Right cardiac atrium (tissue), 5 donors: ENCODE measurements around the gene GSE1. TPM values are rescaled to one million over a fixed set of nuclear protein-coding genes. Genes with fewer than 3 reads are reported as not detected.

Experiments used
- ATAC-seq, 2 donors: fragments of 200-7000 bp; cut with Tn5 transposase; one replicate each; pipeline versions ENCODE4 v1.8.0 to v1.9.1; 2020; ENCODE audit warnings: moderate library complexity in 2 of 2, mild to moderate bottlenecking in 1 of 2
- DNase-seq, 3 donors: peaks; one replicate each; pipeline ENCODE4 v3.0.0-alpha.2; 2020
- H3K27ac ChIP-seq: one replicate; pipeline ENCODE4 v1.5.1; 2013; ENCODE audit warnings: mild to moderate bottlenecking, low read length, control low read depth, moderate library complexity
- H3K27me3 ChIP-seq: one replicate; pipeline ENCODE4 v1.6.1; 2013; ENCODE audit not compliant: control insufficient read depth, insufficient read depth
- H3K4me1 ChIP-seq: one replicate; pipeline ENCODE4 v1.6.1; 2013; ENCODE audit warnings: low read length; ENCODE audit not compliant: control insufficient read depth, insufficient read depth
- H3K4me3 ChIP-seq: one replicate; pipeline ENCODE4 v1.5.1; 2013; ENCODE audit warnings: low read length, control low read depth
- H3K9me3 ChIP-seq: one replicate; pipeline ENCODE4 v1.6.1; 2013; ENCODE audit warnings: low read length; ENCODE audit not compliant: control insufficient read depth
- WGBS: extraction: QIAGEN DNeasy Blood & Tissue Kit; methylation state at CpG from one replicate; pipeline ENCODE4 v1.1.7; 2013; 5-methylcytosine and 5-hydroxymethylcytosine counted together
- intact Hi-C, 4 donors: fragments of 100-400 bp; cut with DNase I; formaldehyde crosslinking; loops; one replicate each; pipeline versions ENCODE4 v1.11.0 to v1.14.0; 2022 to 2023
- polyA plus RNA-seq: library from polyadenylated mRNA; stranded (reverse); fragments of 200-250 nt; gene quantifications from one replicate; pipeline ENCODE4 v1.2.3, GENCODE V29; 2013
- total RNA-seq, 4 donors: library from RNA; stranded (reverse); fragmentation: NEBNext Ultra II Directional; extraction: Animal tissue kit (Norgen Biotek cat#: 25700); gene quantifications; one replicate each; pipeline ENCODE4 v1.2.1, GENCODE V29; 2021
- donor health status: healthy with polysubstance abuse.
- donor health status: DM: no; HTN: yes; CAD: no.
- donor health status: DM: no; HTN: no; CAD: no.
- donor health status: DM: no; HTN: yes; CAD: no; lungs with severe emphysema.
- donor health status: DM: yes; HTN: yes; CAD: no.

GSE1 gene
- total and polyA plus RNA-seq, 5 donors: 40.3 to 99.8 (median 87.6) TPM

DNA sequence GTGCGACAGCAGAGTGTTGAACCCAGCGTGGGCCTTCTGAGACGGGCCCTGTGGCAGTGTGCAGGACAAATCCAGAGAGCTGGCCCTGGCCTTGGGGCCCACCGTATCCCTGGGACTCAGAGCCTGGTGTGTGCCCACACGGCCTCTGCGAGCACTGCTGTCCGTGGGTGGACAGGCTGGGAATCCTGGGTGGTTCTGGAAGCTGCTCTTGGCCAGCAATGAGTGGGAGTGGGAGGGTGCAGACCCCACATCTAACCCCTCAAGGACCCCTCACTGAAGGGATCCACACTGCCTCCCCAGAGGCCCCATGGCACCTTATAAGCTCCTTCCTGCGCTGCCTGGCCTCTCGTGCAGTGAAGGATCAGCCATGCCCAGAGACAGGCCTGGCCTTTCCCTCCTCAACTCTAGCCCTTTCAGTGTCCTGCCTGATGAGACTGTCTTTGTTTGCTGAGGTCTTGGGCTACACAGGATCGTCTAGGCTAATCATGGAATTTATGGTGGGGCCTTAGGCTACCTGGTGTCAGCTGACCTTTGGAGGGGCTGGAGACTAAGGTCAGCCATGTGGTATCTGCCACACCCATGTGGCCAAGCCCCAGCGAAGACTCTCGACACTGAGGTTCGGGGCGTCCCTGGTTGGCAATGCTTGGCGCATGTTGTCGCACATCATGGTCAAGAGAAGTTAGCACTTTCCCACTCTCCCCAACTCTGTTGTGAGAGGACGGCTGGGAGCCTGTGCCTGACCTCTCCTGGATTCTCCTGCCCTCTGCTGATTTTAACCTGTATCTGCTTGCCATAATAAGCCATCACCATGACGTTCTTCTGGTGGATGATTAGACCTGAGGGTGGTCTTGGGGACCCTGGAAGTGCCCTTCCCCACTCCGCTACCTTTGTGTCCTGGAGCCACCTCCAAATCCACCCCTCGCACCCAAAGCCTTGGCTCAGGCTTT is 92.1 kb downstream of the GSE1 start:
- intact Hi-C loops: no loop called here
- Histone ChIP-seq H3K4me1 (no peaks in the 10 kb centered on the region), H3K4me3 (no peak overlapping the region), H3K9me3 (no peaks in the 10 kb centered on the region), H3K27me3 (no peaks in the 10 kb centered on the region), H3K27ac (no peak overlapping the region)
- DNase-seq (no peak), ATAC-seq (no peak)
- 88% methylated on average over 20 of the region's 20 CpGs for WGBS

DNA sequence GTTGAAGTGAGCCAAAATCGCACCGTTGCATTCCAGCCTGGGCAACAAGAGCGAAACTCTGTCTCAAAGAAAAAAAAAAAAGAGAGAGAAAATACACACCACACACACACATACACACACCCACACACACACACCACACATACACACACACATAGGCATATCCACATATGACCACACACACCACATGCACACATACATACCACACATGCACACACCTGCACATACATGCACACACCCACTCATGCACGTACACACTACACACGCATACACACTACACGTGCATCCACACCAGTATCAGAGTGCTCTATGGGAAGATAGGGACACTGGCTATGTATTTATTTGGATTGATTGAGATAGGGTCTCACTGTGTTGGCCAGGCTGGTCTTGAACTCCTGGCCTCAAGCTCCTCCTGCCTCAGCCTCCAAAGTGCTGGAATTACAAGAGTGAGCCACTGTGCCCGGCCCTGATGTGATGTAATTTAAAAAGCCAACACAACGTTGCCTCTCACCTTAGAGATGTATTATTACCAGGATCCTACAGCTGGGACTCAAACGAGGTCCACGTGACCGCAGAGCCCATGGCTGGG is 93.4 kb downstream of the GSE1 start:
- Histone ChIP-seq H3K27ac (no peak overlapping the region), H3K27me3 (no peaks in the 10 kb centered on the region), H3K4me3 (no peak overlapping the region), H3K4me1 (no peaks in the 10 kb centered on the region), H3K9me3 (no peaks in the 10 kb centered on the region)
- 93% methylated on average over 11 of the region's 11 CpGs for WGBS
- ATAC-seq: no peak
- intact Hi-C loops: no loop called here
- DNase-seq: no peak

DNA sequence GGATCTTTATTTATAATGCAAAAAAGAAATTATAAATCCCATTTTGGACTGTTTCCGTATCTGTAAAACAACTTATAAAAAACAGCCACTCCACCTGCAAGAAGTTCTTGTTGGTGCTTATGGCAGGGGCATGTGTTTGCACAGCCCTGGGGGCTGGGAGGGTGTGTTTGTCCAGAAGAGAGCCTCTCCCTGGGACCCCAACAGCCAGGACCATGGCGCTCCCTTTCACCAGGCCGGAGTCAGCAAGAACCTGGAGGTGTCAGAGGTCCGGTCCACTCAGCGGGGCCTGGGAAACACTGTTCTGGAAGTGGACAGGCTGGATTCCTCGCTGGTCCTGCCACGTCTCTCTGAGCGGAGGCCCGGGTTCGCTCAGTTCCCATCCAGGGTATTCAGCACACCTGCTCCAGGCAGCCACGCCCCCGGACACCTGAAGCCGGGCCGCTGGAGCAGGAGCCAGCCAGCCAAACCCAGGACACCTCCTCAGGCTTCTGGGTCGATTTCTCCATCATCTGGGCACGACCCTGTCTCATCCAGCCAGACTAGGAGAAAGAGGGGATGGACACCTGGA is 94.5 kb downstream of the GSE1 start:
- WGBS: 86% methylated on average over 16 of the region's 16 CpGs
- H3K4me1 ChIP-seq: no peaks in the 10 kb centered on the region
- no peak overlapping the region for H3K27ac ChIP-seq
- H3K9me3 ChIP-seq: peaks cover 4% of the 10 kb centered on the region
- no peak overlapping the region for H3K4me3 ChIP-seq
- ATAC-seq (no peak), DNase-seq (no peak)
- no peaks in the 10 kb centered on the region for H3K27me3 ChIP-seq
- intact Hi-C loops: no loop called here

DNA sequence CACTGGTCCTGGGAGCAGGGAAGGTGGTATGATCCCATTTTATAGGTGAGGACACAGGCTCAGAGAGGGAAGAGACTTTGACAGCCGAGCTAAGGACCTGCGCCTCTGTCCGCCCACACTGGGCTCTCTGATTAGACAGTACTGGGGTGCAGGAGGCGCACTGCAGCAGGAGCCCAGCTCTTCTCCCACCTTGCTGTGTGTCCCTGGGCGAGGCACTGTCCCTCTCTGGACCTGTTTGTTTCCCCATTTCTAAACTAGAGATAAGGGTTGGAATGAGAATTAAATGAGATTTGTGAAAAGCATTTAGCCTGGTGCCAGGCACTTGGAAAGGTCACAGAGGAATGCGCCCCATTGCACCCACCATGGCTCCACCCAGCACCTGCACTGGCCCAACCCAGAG is 95.2 kb downstream of the GSE1 start:
- DNase-seq (no peak), ATAC-seq (no peak)
- Histone ChIP-seq H3K27ac (no peak overlapping the region), H3K4me3 (no peak overlapping the region), H3K4me1 (no peaks in the 10 kb centered on the region), H3K9me3 (peaks cover 4% of the 10 kb centered on the region), H3K27me3 (no peaks in the 10 kb centered on the region)
- 95% methylated on average over 6 of the region's 6 CpGs for WGBS
- intact Hi-C loops: no loop called here

DNA sequence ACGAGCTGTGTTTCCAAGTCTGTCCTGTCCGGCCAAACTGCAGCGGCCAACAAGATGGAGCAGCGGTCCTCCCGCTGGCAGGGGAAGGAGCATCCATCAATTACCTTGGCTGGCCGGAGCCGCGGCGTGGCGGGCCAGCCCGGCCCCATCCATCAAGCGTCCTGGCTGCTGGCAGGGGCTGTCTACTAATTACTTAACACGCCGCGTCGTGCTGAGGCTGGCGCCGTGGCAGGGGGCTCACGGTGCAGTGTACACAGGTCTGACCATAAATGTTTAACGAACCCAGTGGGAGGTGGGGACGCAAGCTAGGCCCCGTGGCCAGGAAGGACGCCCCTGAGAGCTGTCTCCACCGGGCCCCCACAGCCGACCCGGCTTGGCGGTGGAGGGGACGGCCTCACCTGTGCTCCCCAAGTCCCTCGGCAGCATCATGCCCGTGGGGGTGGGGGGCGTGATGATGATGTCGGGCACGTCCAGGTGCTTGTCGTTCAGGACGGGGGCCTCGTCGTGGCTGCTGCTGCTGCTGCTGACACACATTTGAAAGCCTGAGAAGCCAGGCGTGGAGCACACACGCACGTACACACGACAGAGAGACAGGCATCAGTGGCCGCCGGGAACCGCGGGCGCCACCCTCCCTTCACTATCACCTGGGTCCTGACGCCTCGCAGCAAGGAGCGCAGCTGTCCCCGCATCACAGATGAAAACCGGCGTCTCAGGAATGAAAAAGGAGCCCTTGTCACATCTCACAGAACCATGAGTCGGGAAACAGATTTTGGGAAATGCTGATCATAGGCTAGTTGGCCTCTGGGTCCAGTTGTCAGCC is 96.9 kb downstream of the GSE1 start:
- intact Hi-C loops: loop anchor here in 3 of 4 donors (10.0 kb wide), 4 partner anchors 315 to 595 kb away; partner anchors contain the start of gene CIBAR2 (in 1 of the 3)
- 70% methylated on average over 53 of the region's 53 CpGs for WGBS

DNA sequence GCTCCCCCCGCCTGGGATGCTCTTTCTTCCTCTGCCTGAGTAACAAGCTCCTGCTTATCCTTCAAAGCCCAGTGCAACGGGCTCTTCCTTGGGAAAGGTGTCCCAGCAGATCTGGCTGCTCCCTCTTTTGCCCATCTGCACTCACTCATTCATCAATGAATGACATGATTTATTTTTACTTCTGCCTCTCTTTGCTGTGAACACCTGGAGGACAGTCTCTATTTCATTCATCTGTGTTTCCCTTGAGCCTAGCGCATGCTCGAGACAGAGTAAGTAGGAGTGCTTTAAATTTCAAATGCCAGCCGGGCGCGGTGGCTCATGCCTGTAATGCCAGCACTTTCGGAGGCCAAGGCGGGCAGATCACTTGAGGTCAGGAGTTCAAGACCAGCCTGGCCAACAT is 97.6 kb downstream of the GSE1 start:
- H3K4me1 ChIP-seq: no peaks in the 10 kb centered on the region
- no peaks in the 10 kb centered on the region for H3K27me3 ChIP-seq
- no peak overlapping the region for H3K4me3 ChIP-seq
- ATAC-seq (no peak), DNase-seq (no peak)
- peaks cover 4% of the 10 kb centered on the region for H3K9me3 ChIP-seq
- intact Hi-C loops: loop anchor here in 3 of 4 donors (10.0 kb wide), 4 partner anchors 316 to 596 kb away; partner anchors contain the start of gene CIBAR2 (in 1 of the 3)
- H3K27ac ChIP-seq: no peak overlapping the region
- WGBS: 90% methylated on average over 9 of the region's 9 CpGs

More for the DNA sequence above, 96.9 kb downstream of the GSE1 start:
- DNase-seq: no peak
- H3K27ac ChIP-seq: no peak overlapping the region
- no peak for ATAC-seq
- no peak overlapping the region for H3K4me3 ChIP-seq
- peaks cover 4% of the 10 kb centered on the region for H3K9me3 ChIP-seq
- H3K4me1 ChIP-seq: no peaks in the 10 kb centered on the region
- no peaks in the 10 kb centered on the region for H3K27me3 ChIP-seq

- ATAC-seq (no peak), DNase-seq (no peak)
- Histone ChIP-seq H3K4me1 (no peaks in the 10 kb centered on the region), H3K4me3 (no peak overlapping the region), H3K27ac (no peak overlapping the region), H3K27me3 (no peaks in the 10 kb centered on the region), H3K9me3 (peaks cover 4% of the 10 kb centered on the region)
- intact Hi-C loops: loop anchor here in 3 of 4 donors (10.0 kb wide), 4 partner anchors 317 to 597 kb away; partner anchors contain the start of gene CIBAR2 (in 1 of the 3)
- WGBS: 91% methylated on average over 6 of the region's 6 CpGs
Observed at GRCh38 chr16:85711982-85712587, 99.0 kb downstream of the GSE1 start.

GRCh38 chr16:85712801-85713200 is 99.7 kb downstream of the GSE1 start:
- Histone ChIP-seq H3K9me3 (peaks cover 4% of the 10 kb centered on the region), H3K4me1 (no peaks in the 10 kb centered on the region), H3K4me3 (no peak overlapping the region), H3K27ac (no peak overlapping the region), H3K27me3 (no peaks in the 10 kb centered on the region)
- no peak for DNase-seq
- WGBS: 47% methylated on average over 9 of the region's 9 CpGs
- no peak for ATAC-seq
- intact Hi-C loops: loop anchor here in 3 of 4 donors (10.0 kb wide), 4 partner anchors 318 to 598 kb away; partner anchors contain the start of gene CIBAR2 (in 1 of the 3)

DNA sequence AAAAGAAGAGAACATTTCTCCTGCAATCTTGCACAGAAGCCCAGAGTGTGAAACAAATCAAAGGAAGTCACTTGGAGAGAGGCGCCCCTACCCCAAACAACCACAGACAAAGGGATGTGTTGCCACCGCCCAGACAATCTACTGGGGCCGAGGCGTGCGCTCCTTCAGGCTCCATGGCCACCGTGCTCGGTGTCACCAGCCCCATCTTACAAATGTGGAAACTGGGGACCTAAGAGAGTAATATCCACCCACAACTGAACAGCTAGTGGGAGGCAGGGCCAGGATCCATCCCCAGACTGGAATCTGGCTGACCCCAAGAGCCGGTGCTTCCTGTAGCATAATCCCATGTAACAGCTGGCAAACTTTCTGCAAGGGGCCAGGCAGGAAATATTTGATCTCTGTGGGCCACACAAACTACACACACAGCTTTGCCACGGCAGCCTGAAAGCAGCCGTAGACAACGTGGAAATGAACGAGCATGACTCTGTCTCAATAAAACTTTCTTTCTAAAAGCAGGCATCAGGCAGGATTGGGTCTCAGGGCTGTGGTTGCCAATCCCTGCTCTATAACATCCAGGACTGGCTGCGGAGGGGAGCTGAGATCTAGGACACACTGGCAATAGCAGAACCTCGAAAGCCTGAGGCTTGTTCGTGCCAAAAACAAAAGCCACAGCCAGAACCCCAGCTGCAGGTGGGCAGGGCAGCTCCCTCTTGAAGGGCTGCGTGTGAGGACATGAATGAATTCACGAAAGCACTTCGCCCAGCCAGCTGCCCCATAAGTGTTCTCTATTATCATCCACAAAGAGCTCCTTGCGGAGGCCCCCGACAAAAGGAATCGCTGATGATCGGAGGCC is 102.3 kb downstream of the GSE1 start:
- DNase-seq (no peak), ATAC-seq (no peak)
- H3K27me3 ChIP-seq: no peaks in the 10 kb centered on the region
- peaks cover 4% of the 10 kb centered on the region for H3K9me3 ChIP-seq
- intact Hi-C loops: loop anchor here in 3 of 4 donors (10.0 kb wide), 4 partner anchors 321 to 601 kb away; partner anchors contain the start of gene CIBAR2 (in 1 of the 3)
- no peaks in the 10 kb centered on the region for H3K4me1 ChIP-seq
- no peak overlapping the region for H3K27ac ChIP-seq
- WGBS: 48% methylated on average over 22 of the region's 22 CpGs
- H3K4me3 ChIP-seq: no peak overlapping the region
